GM06990 (cell line): ENCODE measurements around the gene ZNF213.
A peak's percentile ranks its signal among the peaks of the same experiment; 100 is the strongest.

Experiments
- DNase-seq: peaks from one replicate; pipeline ENCODE4 v3.0.0-alpha.2; 2011; ENCODE audit not compliant: insufficient read length; ENCODE audit errors: extremely low read depth
- H3K27me3 ChIP-seq: replicated peaks from 2 replicates; pipeline ENCODE4 v1.6.0; 2011; ENCODE audit warnings: low read length; ENCODE audit not compliant: control insufficient read depth, insufficient read depth
- H3K36me3 ChIP-seq: 2 replicates; pipeline ENCODE4 v1.5.1; 2011; ENCODE audit warnings: low read length; ENCODE audit not compliant: control insufficient read depth, insufficient read depth
- H3K4me3 ChIP-seq: replicated peaks from 2 replicates; pipeline ENCODE4 v1.5.1; 2011; ENCODE audit warnings: low read depth, mild to moderate bottlenecking, control low read depth, low read length
- CTCF ChIP-seq: IDR thresholded peaks from 2 replicates; pipeline ENCODE4 v1.5.1; 2011; ENCODE audit warnings: low read length, control low read depth, mild to moderate bottlenecking, inconsistent platforms; ENCODE audit not compliant: insufficient read depth, poor library complexity, severe bottlenecking

The ZNF213 gene

GRCh38 chr16:3112058-3112880 is 22.6 kb upstream of the ZNF213 start, which contains the start of gene ZNF205:
ZNF205 (plus strand) TSS chr16:3112586; CDS start chr16:3113431, 845 bp downstream.
- peak within 1 kb of the TSS; percentile 41 for H3K4me3 ChIP-seq
- DNase-seq: no peak
- H3K27me3 ChIP-seq: no peaks in the 10 kb centered on the region; the same call in 1 of the 2 replicates
- TF ChIP-seq CTCF: no peak
- no peaks in the 10 kb centered on the region for H3K36me3 ChIP-seq

GRCh38 chr16:3112881-3113574 is 21.8 kb upstream of the ZNF213 start:
- Histone ChIP-seq H3K36me3 (no peaks in the 10 kb centered on the region), H3K4me3 (peak overlapping the region; percentile 41), H3K27me3 (no peaks in the 10 kb centered on the region; the same call in 1 of the 2 replicates)
- no peak for DNase-seq
- TF ChIP-seq CTCF: no peak

- Histone ChIP-seq H3K27me3 (no peaks in the 10 kb centered on the region; the same call in 1 of the 2 replicates), H3K36me3 (no peaks in the 10 kb centered on the region), H3K4me3 (no peak overlapping the region)
- no peak for TF ChIP-seq CTCF
- DNase-seq: no peak
Observed at GRCh38 chr16:3113765-3114479, 20.9 kb upstream of the ZNF213 start.

GRCh38 chr16:3115003-3115402 is 19.8 kb upstream of the ZNF213 start:
- no peaks in the 10 kb centered on the region for H3K36me3 ChIP-seq
- no peak overlapping the region for H3K4me3 ChIP-seq
- H3K27me3 ChIP-seq: no peaks in the 10 kb centered on the region; the same call in 1 of the 2 replicates
- no peak for TF ChIP-seq CTCF
- DNase-seq: no peak

- peak; percentile 35 for TF ChIP-seq CTCF
- no peaks in the 10 kb centered on the region for H3K36me3 ChIP-seq
- H3K27me3 ChIP-seq: no peaks in the 10 kb centered on the region; the same call in 1 of the 2 replicates
- DNase-seq: no peak
- no peak overlapping the region for H3K4me3 ChIP-seq
Observed at GRCh38 chr16:3115561-3115960, 19.3 kb upstream of the ZNF213 start.
